ENCODE results near the gene IL1RAP.

The IL1RAP gene

DNA sequence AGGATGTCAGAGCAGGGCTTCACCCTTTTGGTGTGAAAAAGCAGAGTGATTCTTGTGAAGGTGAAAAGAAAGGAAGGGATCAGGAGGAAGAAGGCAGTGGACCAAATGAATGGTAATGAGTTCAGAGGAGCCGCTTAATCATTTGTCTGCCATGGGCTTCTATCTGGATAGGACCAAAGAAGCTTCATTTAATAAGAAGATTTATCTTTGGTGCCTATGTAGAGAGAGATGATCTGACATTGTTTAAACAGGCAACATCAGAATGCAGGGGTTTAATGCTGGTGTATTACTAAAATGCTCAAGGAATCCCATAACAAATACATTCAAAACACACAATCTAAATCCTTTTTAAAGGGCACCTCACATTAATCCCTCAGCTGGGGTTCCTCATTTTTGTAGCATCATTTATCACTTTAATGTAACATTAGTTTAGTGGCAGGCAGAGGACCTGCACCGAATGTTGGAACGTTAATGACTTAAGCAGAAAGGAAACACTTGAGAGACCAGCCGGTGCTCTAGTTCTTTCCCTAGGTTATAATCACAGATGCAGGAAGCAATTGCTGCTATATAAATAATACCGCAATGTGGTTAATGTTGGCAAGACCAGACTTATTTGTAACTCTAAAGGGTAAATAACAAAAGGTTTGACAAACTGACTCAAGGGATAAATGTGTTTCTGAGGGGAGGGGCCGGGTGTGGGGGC is 27.9 kb upstream of the IL1RAP start:
- H3K9me2 ChIP-seq (replicated peaks; ENCODE audit: insufficient read depth, low read length): no peaks in the 10 kb centered on the region
- H3K27ac ChIP-seq (ENCODE audit: low read depth, low read length): no peak overlapping the region
- H3K9me3 ChIP-seq (ENCODE audit: insufficient read depth, low read length): no peaks in the 10 kb centered on the region
- H3F3A ChIP-seq (ENCODE audit: insufficient read depth): no peaks in the 10 kb centered on the region
- H2AFZ ChIP-seq (ENCODE audit: low read depth, low read length, severe bottlenecking): no peak overlapping the region
- no peaks in the 10 kb centered on the region for H4K20me1 ChIP-seq (ENCODE audit: low read depth, low read length)
- no peaks in the 10 kb centered on the region for H3K79me2 ChIP-seq (ENCODE audit: insufficient read depth, low read length)
- TF ChIP-seq, protein P1, sequence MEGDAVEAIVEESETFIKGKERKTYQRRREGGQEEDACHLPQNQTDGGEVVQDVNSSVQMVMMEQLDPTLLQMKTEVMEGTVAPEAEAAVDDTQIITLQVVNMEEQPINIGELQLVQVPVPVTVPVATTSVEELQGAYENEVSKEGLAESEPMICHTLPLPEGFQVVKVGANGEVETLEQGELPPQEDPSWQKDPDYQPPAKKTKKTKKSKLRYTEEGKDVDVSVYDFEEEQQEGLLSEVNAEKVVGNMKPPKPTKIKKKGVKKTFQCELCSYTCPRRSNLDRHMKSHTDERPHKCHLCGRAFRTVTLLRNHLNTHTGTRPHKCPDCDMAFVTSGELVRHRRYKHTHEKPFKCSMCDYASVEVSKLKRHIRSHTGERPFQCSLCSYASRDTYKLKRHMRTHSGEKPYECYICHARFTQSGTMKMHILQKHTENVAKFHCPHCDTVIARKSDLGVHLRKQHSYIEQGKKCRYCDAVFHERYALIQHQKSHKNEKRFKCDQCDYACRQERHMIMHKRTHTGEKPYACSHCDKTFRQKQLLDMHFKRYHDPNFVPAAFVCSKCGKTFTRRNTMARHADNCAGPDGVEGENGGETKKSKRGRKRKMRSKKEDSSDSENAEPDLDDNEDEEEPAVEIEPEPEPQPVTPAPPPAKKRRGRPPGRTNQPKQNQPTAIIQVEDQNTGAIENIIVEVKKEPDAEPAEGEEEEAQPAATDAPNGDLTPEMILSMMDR (IDR thresholded peaks at IDR 0.05; ENCODE audit: insufficient read depth, low read length, poor library complexity, severe bottlenecking): no peak
- TF ChIP-seq EZH2phosphoT487 (conservative IDR thresholded peaks at IDR 0.05; ENCODE audit: low read length): no peak
- no peaks in the 10 kb centered on the region for H3K36me3 ChIP-seq (ENCODE audit: low read length)
- H3K4me3 ChIP-seq (ENCODE audit: insufficient read depth, low read length, poor library complexity, severe bottlenecking): no peak overlapping the region
- H3K27me3 ChIP-seq (ENCODE audit: low read length): no peaks in the 10 kb centered on the region
- no peak overlapping the region for H3K4me2 ChIP-seq (ENCODE audit: low read depth, low read length, poor library complexity, severe bottlenecking)
- no peak overlapping the region for H3K9ac ChIP-seq (ENCODE audit: low read length)

DNA sequence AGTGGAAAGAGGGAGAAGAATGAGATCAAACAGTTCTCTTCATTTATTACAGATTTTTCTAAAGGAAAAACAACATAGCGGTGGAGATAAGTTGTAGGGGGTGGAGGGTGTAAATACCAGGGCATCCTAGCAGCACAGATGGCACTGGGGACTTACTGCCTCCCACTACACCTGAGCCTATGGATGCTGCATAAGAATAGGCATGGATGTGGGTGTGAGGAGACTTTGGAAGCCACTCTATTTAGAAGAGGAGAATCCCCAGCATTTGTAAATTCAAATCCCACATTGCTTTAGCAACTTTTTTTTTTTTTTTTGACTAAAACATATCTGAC is 27.4 kb upstream of the IL1RAP start:
- no peak overlapping the region for H3K4me2 ChIP-seq (ENCODE audit: low read depth, low read length, poor library complexity, severe bottlenecking)
- no peak overlapping the region for H3K9ac ChIP-seq (ENCODE audit: low read length)
- no peak overlapping the region for H2AFZ ChIP-seq (ENCODE audit: low read depth, low read length, severe bottlenecking)
- H3K79me2 ChIP-seq (ENCODE audit: insufficient read depth, low read length): no peaks in the 10 kb centered on the region
- no peaks in the 10 kb centered on the region for H4K20me1 ChIP-seq (ENCODE audit: low read depth, low read length)
- no peaks in the 10 kb centered on the region for H3F3A ChIP-seq (ENCODE audit: insufficient read depth)
- no peak overlapping the region for H3K4me3 ChIP-seq (ENCODE audit: insufficient read depth, low read length, poor library complexity, severe bottlenecking)
- no peak overlapping the region for H3K27ac ChIP-seq (ENCODE audit: low read depth, low read length)
- H3K9me3 ChIP-seq (ENCODE audit: insufficient read depth, low read length): no peaks in the 10 kb centered on the region
- no peaks in the 10 kb centered on the region for H3K36me3 ChIP-seq (ENCODE audit: low read length)
- TF ChIP-seq, protein P1 (IDR thresholded peaks at IDR 0.05; ENCODE audit: insufficient read depth, low read length, poor library complexity, severe bottlenecking): no peak
- no peak for TF ChIP-seq EZH2phosphoT487 (conservative IDR thresholded peaks at IDR 0.05; ENCODE audit: low read length)
- no peaks in the 10 kb centered on the region for H3K9me2 ChIP-seq (replicated peaks; ENCODE audit: insufficient read depth, low read length)
- no peaks in the 10 kb centered on the region for H3K27me3 ChIP-seq (ENCODE audit: low read length)

GRCh38 chr3:190486908-190487607 is 26.8 kb upstream of the IL1RAP start:
- Histone ChIP-seq H3K9me2 (replicated peaks; ENCODE audit: insufficient read depth, low read length) (no peaks in the 10 kb centered on the region), H3K4me2 (ENCODE audit: low read depth, low read length, poor library complexity, severe bottlenecking) (no peak overlapping the region), H3K36me3 (ENCODE audit: low read length) (no peaks in the 10 kb centered on the region), H3K79me2 (ENCODE audit: insufficient read depth, low read length) (no peaks in the 10 kb centered on the region), H3K9ac (ENCODE audit: low read length) (no peak overlapping the region), H3K9me3 (ENCODE audit: insufficient read depth, low read length) (no peaks in the 10 kb centered on the region), H2AFZ (ENCODE audit: low read depth, low read length, severe bottlenecking) (no peak overlapping the region), H3K27ac (ENCODE audit: low read depth, low read length) (no peak overlapping the region), H4K20me1 (ENCODE audit: low read depth, low read length) (no peaks in the 10 kb centered on the region), H3F3A (ENCODE audit: insufficient read depth) (no peaks in the 10 kb centered on the region), H3K4me3 (ENCODE audit: insufficient read depth, low read length, poor library complexity, severe bottlenecking) (no peak overlapping the region), H3K27me3 (ENCODE audit: low read length) (no peaks in the 10 kb centered on the region)
- TF ChIP-seq, protein P1 (IDR thresholded peaks at IDR 0.05; ENCODE audit: insufficient read depth, low read length, poor library complexity, severe bottlenecking): no peak
- TF ChIP-seq EZH2phosphoT487 (conservative IDR thresholded peaks at IDR 0.05; ENCODE audit: low read length): no peak
